Skeletal muscle cell (primary cell): ENCODE results near the gene MAP4K4.

ENCODE experiments used
- DNase-seq: peaks from one replicate; pipeline ENCODE4 v3.0.0-alpha.2; 2010; ENCODE audit warnings: low read depth
- H3K4me3 ChIP-seq: 2 replicates; pipeline ENCODE4 v1.5.1; 2011; ENCODE audit warnings: low read depth, mild to moderate bottlenecking, control low read depth, low read length, moderate library complexity

Gene MAP4K4

DNA sequence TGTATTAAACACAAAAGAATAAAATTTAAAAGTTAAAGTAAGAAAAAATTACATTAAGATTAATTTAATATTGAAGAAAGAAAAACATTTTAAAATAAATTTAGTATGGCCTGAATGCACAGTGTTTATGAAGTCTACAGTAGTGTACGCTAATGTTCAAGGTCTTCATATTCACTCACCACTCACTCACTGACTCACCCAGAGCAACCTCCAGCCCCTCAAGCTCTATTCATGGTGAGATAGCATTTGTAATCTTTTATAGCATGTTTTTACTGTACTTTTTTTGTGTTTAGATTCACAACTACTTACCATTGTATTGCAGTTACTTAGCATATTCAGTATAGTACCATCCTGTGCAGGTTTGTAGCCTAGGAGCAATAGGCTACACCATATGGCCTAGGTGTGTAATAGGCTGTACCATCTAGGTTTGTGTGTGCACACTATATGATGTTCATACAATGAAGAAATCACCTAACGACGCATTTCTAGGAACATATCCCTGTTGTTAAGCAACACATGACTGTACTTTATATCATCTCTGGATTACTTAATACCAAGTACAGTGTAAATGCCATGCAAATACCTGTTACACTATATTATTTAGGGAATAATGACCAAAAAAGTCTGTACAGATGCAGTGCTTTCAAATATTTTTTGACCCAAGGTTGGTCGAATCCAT lies 150.3 kb downstream of the MAP4K4 start:
- no peak for DNase-seq
- no peak overlapping the region for H3K4me3 ChIP-seq

GRCh38 chr2:101848769-101849410 lies 151.4 kb downstream of the MAP4K4 start:
- no peak for DNase-seq
- no peak overlapping the region for H3K4me3 ChIP-seq

GRCh38 chr2:101850450-101850849 lies 152.9 kb downstream of the MAP4K4 start:
- DNase-seq: no peak

DNA sequence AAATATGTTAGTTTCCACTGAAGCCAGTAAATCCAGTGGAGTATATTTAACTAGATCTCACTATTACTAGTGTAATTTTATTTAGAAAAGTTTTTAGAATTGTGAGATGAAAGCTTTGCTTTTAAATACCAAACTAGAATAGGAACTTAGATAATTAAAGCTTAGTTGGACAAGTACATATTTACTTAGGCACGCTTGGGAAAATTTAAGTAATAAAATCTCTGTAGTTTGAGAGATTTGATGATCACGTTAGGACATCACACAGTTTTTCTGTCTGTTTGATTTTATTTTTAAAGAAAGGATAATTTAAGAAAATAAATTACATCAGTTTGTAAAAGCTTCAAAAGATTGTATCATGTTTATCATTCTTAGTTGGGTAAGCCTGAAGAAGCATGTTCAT lies 153.5 kb downstream of the MAP4K4 start:
- DNase-seq: no peak
- no peak overlapping the region for H3K4me3 ChIP-seq

More at GRCh38 chr2:101850450-101850849, 152.9 kb downstream of the MAP4K4 start:
- H3K4me3 ChIP-seq: no peak overlapping the region

DNA sequence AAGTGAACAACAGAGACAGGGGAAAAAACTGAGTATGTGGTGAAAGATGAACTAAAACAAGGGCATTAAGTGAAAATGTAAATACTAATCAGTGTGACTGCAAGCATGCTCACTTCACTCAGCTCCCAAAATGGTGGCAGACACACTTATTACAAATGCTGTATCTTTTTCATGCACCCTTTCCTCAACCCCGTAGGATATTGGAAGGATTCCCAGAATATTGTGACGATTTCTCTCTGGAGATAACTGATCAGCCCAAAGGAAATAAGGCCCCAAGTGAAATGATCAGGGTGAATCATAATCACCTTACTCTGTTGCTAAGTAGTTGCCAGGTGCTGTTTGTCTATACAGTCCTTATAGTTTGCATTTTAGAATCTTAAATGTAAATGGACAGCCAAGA lies 155.3 kb downstream of the MAP4K4 start:
- no peak for DNase-seq
- H3K4me3 ChIP-seq: no peak overlapping the region

GRCh38 chr2:101854877-101855276 lies 157.4 kb downstream of the MAP4K4 start:
- DNase-seq: no peak
- H3K4me3 ChIP-seq: no peak overlapping the region

DNA sequence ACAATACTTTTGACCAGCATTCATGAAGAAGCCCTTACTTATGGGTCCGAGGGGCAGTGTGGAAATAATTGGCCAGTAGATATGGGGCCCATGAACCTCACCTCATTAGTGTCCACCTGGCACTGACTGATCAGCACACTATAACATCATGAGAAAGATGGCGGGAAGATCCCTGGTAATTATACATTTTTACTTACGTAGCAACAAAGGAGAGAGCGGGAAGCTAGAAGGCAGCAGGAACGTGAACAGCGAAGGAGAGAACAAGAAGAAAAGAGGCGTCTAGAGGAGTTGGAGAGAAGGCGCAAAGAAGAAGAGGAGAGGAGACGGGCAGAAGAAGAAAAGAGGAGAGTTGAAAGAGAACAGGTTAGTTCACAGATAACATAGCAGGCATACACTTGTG lies 158.3 kb downstream of the MAP4K4 start:
- no peak for DNase-seq

GRCh38 chr2:101858246-101858645 lies 160.7 kb downstream of the MAP4K4 start:
- no peak for DNase-seq

More for the DNA sequence above, 158.3 kb downstream of the MAP4K4 start:
- H3K4me3 ChIP-seq: no peak overlapping the region

DNA sequence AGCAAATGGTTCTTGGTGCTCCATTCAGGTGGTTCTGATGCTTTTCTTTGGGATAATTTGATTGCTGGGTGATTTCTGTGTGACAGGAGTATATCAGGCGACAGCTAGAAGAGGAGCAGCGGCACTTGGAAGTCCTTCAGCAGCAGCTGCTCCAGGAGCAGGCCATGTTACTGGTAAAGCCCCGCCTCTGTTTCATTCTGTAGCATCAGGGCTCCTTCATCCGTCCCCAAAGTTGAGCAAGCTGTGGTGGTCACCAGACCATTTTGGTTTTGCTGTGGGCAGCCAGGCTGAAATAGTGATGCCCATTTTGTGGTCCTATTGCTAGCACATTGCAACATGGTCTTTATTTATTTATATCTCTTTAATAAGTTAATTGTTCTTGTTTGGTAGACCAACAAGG lies 161.4 kb downstream of the MAP4K4 start:
- DNase-seq: no peak
- H3K4me3 ChIP-seq: no peak overlapping the region

More at GRCh38 chr2:101858246-101858645, 160.7 kb downstream of the MAP4K4 start:
- no peak overlapping the region for H3K4me3 ChIP-seq

- no peak overlapping the region for H3K4me3 ChIP-seq
- no peak for DNase-seq
Measured at GRCh38 chr2:101859604-101860003, 162.1 kb downstream of the MAP4K4 start.

DNA sequence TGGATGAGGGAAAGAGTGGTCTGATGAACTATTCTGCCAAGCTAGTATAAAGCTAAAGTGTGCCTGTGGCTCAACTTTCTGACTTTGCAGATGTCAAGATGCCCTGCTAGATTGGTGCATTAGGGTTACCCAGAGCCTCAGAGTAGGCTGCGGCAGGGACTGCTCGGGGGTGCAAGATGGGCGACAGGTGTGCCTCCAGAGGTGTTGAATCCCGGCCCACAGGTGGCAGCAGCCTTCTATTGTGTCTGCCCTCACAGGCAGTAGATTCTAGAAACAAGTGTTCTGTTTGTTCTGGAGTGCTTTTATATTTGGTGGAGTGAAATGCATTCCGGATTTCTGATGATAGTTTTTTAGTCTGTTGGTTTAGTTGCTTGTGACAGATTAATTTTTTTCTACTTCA lies 162.7 kb downstream of the MAP4K4 start:
- no peak for DNase-seq
- no peak overlapping the region for H3K4me3 ChIP-seq

- H3K4me3 ChIP-seq: no peak overlapping the region
- no peak for DNase-seq
Measured at GRCh38 chr2:101860782-101861181, 163.3 kb downstream of the MAP4K4 start.

- no peak overlapping the region for H3K4me3 ChIP-seq
- no peak for DNase-seq
Measured at GRCh38 chr2:101861382-101861781, 163.9 kb downstream of the MAP4K4 start.

DNA sequence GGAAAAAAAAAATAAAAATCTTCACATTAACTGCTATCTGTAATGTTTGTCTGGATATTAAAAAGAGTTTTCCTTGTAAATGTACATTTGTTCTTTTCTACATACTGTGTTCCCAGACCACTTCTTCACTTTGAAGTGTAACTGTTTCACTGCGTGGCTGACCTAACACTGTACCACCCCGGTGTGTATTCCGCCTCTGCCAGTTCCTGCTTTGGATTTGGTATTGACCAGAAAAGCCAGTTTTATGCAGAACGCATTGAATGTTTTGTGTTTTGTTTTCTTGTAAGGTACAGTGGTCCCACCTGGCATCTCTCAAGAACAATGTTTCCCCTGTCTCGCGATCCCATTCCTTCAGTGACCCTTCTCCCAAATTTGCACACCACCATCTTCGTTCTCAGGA lies 166.0 kb downstream of the MAP4K4 start:
- no peak overlapping the region for H3K4me3 ChIP-seq
- DNase-seq: no peak

DNA sequence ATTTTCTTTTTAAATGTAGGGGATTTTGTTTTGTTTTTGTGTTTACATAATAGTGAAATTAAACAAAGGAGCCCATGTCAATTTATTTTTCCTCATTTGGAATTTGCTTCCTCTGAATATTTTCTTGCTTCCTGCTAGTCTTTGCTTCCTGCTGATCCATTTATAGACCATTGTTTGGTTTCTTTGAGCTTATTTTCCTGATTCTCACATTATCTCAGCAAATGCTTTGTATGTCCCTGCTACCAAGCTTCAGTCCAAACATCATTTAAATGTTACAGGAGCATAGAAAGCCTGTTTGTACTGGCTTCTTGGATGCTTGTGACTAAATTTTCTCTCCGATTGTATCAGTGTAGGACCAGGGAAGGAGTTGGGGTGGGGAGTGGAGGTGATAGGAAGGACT lies 166.9 kb downstream of the MAP4K4 start:
- H3K4me3 ChIP-seq: no peak overlapping the region
- no peak for DNase-seq

GRCh38 chr2:101868525-101868924 lies 171.0 kb downstream of the MAP4K4 start:
- H3K4me3 ChIP-seq: no peak overlapping the region
- no peak for DNase-seq

- DNase-seq: no peak
Measured at GRCh38 chr2:101869527-101869926, 172.0 kb downstream of the MAP4K4 start.

GRCh38 chr2:101870444-101870843 lies 172.9 kb downstream of the MAP4K4 start:
- DNase-seq: no peak
- no peak overlapping the region for H3K4me3 ChIP-seq

More at GRCh38 chr2:101869527-101869926, 172.0 kb downstream of the MAP4K4 start:
- H3K4me3 ChIP-seq: no peak overlapping the region

DNA sequence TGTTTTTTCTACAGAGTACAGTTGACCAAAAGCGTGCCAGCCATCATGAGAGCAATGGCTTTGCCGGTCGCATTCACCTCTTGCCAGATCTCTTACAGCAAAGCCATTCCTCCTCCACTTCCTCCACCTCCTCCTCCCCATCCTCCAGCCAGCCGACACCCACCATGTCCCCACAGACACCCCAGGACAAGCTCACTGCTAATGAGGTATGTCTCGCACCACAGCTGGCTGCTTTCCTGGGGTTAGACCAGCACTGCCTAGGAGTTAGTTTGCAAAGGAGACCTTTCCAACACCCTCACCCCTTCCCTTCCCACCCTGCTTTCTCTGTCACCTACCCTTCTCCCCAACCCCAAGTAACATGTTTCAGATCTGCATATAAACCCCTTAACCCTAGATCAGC lies 174.0 kb downstream of the MAP4K4 start:
- no peak for DNase-seq

DNA sequence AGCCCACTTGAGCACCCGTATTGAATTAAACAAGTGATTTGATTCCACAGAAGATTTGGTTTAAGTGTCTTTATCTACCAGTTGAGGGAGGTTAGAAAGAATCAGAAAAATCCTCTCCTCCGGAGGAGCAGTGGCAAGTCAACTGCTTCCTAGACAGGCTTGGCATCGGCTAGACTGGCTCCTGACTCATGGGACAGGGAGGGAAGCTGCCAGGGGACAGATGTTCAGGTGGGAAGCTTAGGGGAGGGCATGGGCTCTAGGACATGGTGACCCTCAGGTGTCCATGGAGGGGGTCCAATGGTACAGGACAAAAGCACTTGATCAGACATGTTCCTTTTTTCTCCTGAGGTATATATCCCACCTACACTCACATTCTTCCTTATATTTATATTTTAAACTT lies 175.0 kb downstream of the MAP4K4 start:
- DNase-seq: no peak
- no peak overlapping the region for H3K4me3 ChIP-seq

More for the DNA sequence above, 174.0 kb downstream of the MAP4K4 start:
- H3K4me3 ChIP-seq: no peak overlapping the region

DNA sequence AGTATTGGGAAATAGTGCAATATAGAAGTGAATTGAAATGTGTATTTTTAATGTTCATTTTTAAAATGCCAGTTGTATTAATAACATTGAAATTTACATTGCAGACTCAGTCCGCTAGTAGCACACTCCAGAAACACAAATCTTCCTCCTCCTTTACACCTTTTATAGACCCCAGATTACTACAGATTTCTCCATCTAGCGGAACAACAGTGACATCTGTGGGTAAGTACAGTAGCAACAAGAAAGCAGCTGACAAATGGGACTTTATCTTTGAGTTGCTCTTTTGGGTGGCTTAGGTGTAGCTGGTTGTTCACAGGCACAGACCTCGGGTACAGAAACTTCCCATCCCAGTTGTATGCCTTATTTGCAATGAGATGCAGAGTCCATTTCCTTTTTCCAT lies 176.0 kb downstream of the MAP4K4 start:
- no peak overlapping the region for H3K4me3 ChIP-seq
- no peak for DNase-seq
